Measurements from ENCODE around the gene NRTN. TPM values are rescaled to one million over a fixed set of nuclear protein-coding genes. Genes with fewer than 3 reads are reported as not detected.

NRTN gene
- total and polyA plus RNA-seq, 4 donors: 1.3 to 5.3 (median 3.5) TPM

GRCh38 chr19:5795382-5795919 lies 9.4 kb upstream of the NRTN start:
- H3K27me3 ChIP-seq (ENCODE audit: control insufficient read depth in 4 of 4, insufficient read depth in 4 of 4, low read length in 3 of 4): no peaks in the 10 kb centered on the region
- TF ChIP-seq SP1 (IDR thresholded peaks at IDR 0.05) (no peak), HNF4A (conservative IDR thresholded peaks at IDR 0.05) (no peak), RAD21 (IDR thresholded peaks at IDR 0.05) (no peak), RXRA (IDR thresholded peaks at IDR 0.05) (no peak), FOXA2 (IDR thresholded peaks at IDR 0.05) (no peak), CTCF (IDR thresholded peaks at IDR 0.05; ENCODE audit: low read depth, low read length, missing input control) (no peak), MAX (IDR thresholded peaks at IDR 0.05) (no peak), ZBTB33 (IDR thresholded peaks at IDR 0.05) (no peak), FOXA1 (IDR thresholded peaks at IDR 0.05) (no peak), HNF4G (IDR thresholded peaks at IDR 0.05) (no peak), NR2F2 (IDR thresholded peaks at IDR 0.05) (no peak), EGR1 (IDR thresholded peaks at IDR 0.05; ENCODE audit: low read depth in 2 of 2) (no peak), GABPA (IDR thresholded peaks at IDR 0.05 in 1 of 2, conservative IDR thresholded peaks at IDR 0.05 in 1 of 2) (no peak), TAF1 (conservative IDR thresholded peaks at IDR 0.05) (no peak), YY1 (IDR thresholded peaks at IDR 0.05) (no peak), JUND (IDR thresholded peaks at IDR 0.05) (no peak), ATF3 (IDR thresholded peaks at IDR 0.05) (no peak)
- no peaks in the 10 kb centered on the region for H3K9me3 ChIP-seq (ENCODE audit: control insufficient read depth in 4 of 4, low read length in 3 of 4)
- no peaks in the 10 kb centered on the region for H3K36me3 ChIP-seq (ENCODE audit: control insufficient read depth in 4 of 4, insufficient read depth in 3 of 4, low read depth in 1 of 4, low read length in 3 of 4)
- no peak overlapping the region for H3K27ac ChIP-seq (ENCODE audit: low read depth in 1 of 2, low read length in 2 of 2)
- no peak for DNase-seq (ENCODE audit: low spot score)
- H3K9ac ChIP-seq (ENCODE audit: low read depth in 1 of 2, low read length in 2 of 2): no peak overlapping the region
- H3K4me3 ChIP-seq (ENCODE audit: low read depth in 1 of 3, low read length in 3 of 3): no peak overlapping the region
- peaks cover 16 to 29% (median 23%) of the 10 kb centered on the region in 4 donors for H3K4me1 ChIP-seq (ENCODE audit: control insufficient read depth in 4 of 4, insufficient read depth in 4 of 4, low read length in 3 of 4)
- WGBS: 90% methylated on average over 7 of the region's 7 CpGs

- H3K9me3 ChIP-seq (ENCODE audit: control insufficient read depth in 4 of 4, low read length in 3 of 4): no peaks in the 10 kb centered on the region
- H3K27me3 ChIP-seq (ENCODE audit: control insufficient read depth in 4 of 4, insufficient read depth in 4 of 4, low read length in 3 of 4): no peaks in the 10 kb centered on the region
- 93% methylated on average over 8 of the region's 8 CpGs for WGBS
- no peaks in the 10 kb centered on the region for H3K36me3 ChIP-seq (ENCODE audit: control insufficient read depth in 4 of 4, insufficient read depth in 3 of 4, low read depth in 1 of 4, low read length in 3 of 4)
- H3K4me1 ChIP-seq (ENCODE audit: control insufficient read depth in 4 of 4, insufficient read depth in 4 of 4, low read length in 3 of 4): peaks cover 23 to 42% (median 33%) of the 10 kb centered on the region in 4 donors
- H3K4me3 ChIP-seq (ENCODE audit: low read depth in 1 of 3, low read length in 3 of 3): no peak overlapping the region
- DNase-seq (ENCODE audit: low spot score): no peak
- H3K27ac ChIP-seq (ENCODE audit: low read depth in 1 of 2, low read length in 2 of 2): no peak overlapping the region
- no peak overlapping the region for H3K9ac ChIP-seq (ENCODE audit: low read depth in 1 of 2, low read length in 2 of 2)
- no peak for TF ChIP-seq JUND (IDR thresholded peaks at IDR 0.05)
- TF ChIP-seq SP1 (IDR thresholded peaks at IDR 0.05): no peak
- no peak for TF ChIP-seq FOXA1 (IDR thresholded peaks at IDR 0.05)
- no peak for TF ChIP-seq YY1 (IDR thresholded peaks at IDR 0.05)
- TF ChIP-seq HNF4G (IDR thresholded peaks at IDR 0.05): no peak
- TF ChIP-seq ZBTB33 (IDR thresholded peaks at IDR 0.05): no peak
- no peak for TF ChIP-seq TAF1 (conservative IDR thresholded peaks at IDR 0.05)
- no peak for TF ChIP-seq GABPA (IDR thresholded peaks at IDR 0.05 in 1 of 2, conservative IDR thresholded peaks at IDR 0.05 in 1 of 2)
- no peak for TF ChIP-seq HNF4A (conservative IDR thresholded peaks at IDR 0.05)
- no peak for TF ChIP-seq MAX (IDR thresholded peaks at IDR 0.05)
- TF ChIP-seq EGR1 (IDR thresholded peaks at IDR 0.05; ENCODE audit: low read depth in 2 of 2): no peak
- no peak for TF ChIP-seq REST (IDR thresholded peaks at IDR 0.05)
- no peak for TF ChIP-seq NR2F2 (IDR thresholded peaks at IDR 0.05)
- no peak for TF ChIP-seq ATF3 (IDR thresholded peaks at IDR 0.05)
These were observed 6.6 kb upstream of the NRTN start for GRCh38 chr19:5798244-5798643.

Data from liver (tissue), 9 donors.